ENCODE data around the gene SCFD1. TPM values are rescaled to one million over a fixed set of nuclear protein-coding genes. Genes with fewer than 3 reads are reported as not detected.
"Not testable (repeated sequence)": the region's sequence is repeated elsewhere in the genome, so short reads cannot be mapped to it uniquely, and the experiment has no call there.

Gene SCFD1
- total RNA-seq, 1 donor, result 42.3 TPM

- DNase-seq (ENCODE audit: low read depth in 2 of 3, low spot score in 2 of 3), result no peak
These were observed 14.9 kb upstream of the SCFD1 start for GRCh38 chr14:30607156-30607780.

- DNase-seq (ENCODE audit: low read depth in 2 of 3, low spot score in 2 of 3), result no peak
These were observed 13.5 kb upstream of the SCFD1 start for GRCh38 chr14:30608533-30609006.

DNA sequence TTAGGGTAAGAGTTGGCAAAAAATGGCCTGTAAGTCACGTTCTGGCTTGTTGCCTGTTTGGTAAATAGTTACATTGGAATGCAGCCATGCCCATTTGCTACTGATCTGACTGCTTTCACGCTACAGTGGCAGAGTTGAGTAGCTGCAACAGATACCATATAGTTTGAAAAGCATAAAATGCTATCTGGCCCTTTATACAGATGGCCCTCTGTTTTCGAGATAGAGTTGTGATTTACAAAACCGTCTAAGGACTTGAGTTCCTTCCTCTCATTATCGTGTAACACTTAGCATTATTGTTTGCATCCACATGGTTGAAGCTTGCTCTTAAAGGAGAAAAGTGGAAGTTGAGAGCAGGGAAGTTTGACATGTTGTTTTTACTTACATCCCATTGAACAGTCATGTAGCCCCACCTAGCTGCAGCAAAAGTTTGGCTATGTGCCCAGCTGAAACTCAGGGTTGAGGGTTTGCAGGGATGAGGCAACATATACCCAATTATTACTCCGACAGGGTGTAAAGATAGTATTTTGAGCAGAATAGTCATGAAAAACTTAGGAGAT, 11.3 kb upstream of the SCFD1 start:
- peak in 2 of 3 donors; percentile 73 to 87 for DNase-seq (ENCODE audit: low read depth in 2 of 3, low spot score in 2 of 3)

- no peak for DNase-seq (ENCODE audit: low read depth in 2 of 3, low spot score in 2 of 3)
These were observed 8.0 kb upstream of the SCFD1 start for GRCh38 chr14:30614155-30614554.

DNA sequence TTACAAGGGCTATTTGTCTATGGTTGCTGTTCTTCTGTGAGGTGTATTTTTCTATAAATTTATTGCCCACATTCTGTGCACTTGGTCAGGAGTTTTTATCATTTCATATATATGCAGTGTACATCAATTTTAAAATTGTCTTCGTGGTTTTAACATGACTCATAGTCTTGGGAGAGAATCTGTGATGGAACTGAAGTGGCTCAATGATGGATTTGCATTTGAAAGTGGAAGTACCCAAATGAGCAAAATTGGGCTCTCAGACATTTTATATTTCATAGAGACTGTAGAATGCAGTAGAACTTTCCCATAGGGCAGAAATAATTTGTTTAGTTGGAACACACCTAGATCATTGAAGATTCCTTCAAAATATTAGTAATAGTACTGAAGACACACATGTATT, 1.9 kb upstream of the SCFD1 start:
- peak in 2 of 3 donors; percentile 40 to 44 for DNase-seq (ENCODE audit: low read depth in 2 of 3, low spot score in 2 of 3)

- DNase-seq (ENCODE audit: low read depth in 2 of 3, low spot score in 2 of 3), result peak; percentile 7 to 30 (median 26)
These were observed 672 bp upstream of the SCFD1 start for GRCh38 chr14:30621354-30621939.

GRCh38 chr14:30623412-30624131, 1.5 kb downstream of the SCFD1 start:
- DNase-seq (ENCODE audit: low read depth in 2 of 3, low spot score in 2 of 3), result no peak

GRCh38 chr14:30624132-30624423, 2.0 kb downstream of the SCFD1 start:
- no peak for DNase-seq (ENCODE audit: low read depth in 2 of 3, low spot score in 2 of 3)

GRCh38 chr14:30625533-30625932, 3.4 kb downstream of the SCFD1 start:
- no peak for DNase-seq (ENCODE audit: low read depth in 2 of 3, low spot score in 2 of 3)

GRCh38 chr14:30629432-30629831, 7.3 kb downstream of the SCFD1 start:
- DNase-seq (ENCODE audit: low read depth in 2 of 3, low spot score in 2 of 3), result not testable (repeated sequence)

DNA sequence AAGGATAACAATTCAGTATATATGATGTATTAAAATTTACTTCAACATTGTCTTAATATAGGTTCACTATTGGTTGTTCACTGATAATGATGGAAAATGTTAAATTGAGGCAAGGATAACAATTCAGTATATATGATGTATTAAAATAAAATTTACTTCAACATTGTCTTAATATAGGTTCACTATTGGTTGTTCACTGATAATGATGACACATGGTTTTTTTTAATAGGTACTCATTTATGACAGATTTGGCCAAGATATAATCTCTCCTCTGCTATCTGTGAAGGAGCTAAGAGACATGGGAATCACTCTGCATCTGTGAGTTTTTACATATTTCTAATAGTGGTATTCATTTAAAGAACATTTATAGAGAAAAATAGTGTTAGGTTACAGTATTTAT, 8.1 kb downstream of the SCFD1 start:
- DNase-seq (ENCODE audit: low read depth in 2 of 3, low spot score in 2 of 3), result no peak

DNA sequence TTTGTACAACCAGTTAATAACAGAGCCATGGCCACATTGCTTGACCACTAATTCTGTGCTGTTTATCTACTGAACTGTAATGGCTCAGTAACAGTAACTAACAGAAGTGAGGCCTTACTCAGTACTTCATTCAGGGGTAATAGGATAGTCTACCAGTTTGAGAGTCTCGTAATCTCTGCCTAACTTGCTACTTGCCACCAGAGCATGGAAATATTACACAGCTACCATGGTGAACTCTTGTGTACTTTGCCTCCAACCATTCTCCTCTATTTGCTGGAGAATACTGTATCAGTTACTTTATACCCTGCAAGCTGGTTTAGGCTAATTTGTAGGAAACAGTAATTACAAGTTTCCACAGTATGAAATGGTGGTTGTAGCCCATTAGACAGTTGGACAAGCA, 10.6 kb downstream of the SCFD1 start:
- DNase-seq (ENCODE audit: low read depth in 2 of 3, low spot score in 2 of 3), result no peak

DNA sequence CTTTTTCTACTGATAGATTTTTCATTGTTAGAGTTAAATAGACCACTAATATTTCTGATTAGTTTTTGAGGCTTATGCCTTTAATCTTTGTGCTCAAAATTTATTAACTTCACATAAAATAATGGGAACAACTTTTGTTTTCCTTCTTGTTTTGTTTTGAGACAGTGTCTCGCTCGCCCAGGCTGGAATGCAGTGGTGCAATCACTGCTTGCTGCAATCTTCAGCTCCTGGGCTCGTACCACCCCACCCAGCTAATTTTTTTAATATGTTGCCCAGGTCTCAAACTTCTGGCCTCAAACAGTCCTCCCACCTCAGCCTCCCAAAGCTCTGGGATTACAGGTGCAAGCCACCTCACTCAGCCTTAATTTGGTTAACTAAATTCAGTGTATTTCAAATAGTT, 16.8 kb downstream of the SCFD1 start:
- no peak for DNase-seq (ENCODE audit: low read depth in 2 of 3, low spot score in 2 of 3)

DNA sequence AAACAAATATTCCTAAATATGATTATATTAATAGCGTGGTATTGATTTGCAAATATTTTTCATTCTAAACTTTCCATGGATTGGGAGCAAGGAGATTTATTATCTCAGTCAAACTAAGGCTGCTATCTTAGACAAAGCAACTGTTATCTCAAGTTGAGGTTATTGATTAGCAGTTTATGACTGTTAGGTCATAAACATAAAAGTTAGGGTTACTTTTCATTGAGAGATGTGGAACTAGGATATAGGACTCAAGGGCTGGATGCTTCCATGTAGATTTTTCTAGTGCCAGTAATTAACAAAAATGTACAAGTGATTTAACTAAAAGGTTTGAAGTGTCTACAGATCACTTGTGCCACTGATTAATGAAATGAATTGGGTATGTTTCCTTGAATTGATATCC, 19.1 kb downstream of the SCFD1 start:
- no peak for DNase-seq (ENCODE audit: low read depth in 2 of 3, low spot score in 2 of 3)

DNA sequence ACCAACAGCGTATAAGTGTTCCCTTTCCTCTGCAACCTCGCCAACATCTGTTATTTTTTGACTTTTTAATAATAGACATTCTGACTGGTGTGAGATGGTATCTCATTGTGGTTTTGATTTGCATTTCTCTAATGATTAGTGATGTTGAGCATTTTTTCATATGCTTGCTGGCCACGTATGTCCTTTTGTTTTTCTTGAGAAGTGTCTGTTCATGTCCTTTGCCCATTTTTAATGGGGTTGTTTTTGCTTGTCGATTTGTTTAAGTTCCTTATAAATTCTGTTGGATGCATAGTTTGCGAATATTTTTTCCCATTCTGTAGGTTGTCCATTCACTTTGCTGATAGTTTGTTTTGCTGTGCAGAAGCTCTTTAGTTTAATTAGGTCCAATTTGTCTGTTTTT, 22.3 kb downstream of the SCFD1 start:
- not testable (repeated sequence) for DNase-seq (ENCODE audit: low read depth in 2 of 3, low spot score in 2 of 3)

GRCh38 chr14:30645600-30645999, 23.5 kb downstream of the SCFD1 start:
- no peak for DNase-seq (ENCODE audit: low read depth in 2 of 3, low spot score in 2 of 3)

GRCh38 chr14:30648471-30648870, 26.4 kb downstream of the SCFD1 start:
- no peak for DNase-seq (ENCODE audit: low read depth in 2 of 3, low spot score in 2 of 3)

DNA sequence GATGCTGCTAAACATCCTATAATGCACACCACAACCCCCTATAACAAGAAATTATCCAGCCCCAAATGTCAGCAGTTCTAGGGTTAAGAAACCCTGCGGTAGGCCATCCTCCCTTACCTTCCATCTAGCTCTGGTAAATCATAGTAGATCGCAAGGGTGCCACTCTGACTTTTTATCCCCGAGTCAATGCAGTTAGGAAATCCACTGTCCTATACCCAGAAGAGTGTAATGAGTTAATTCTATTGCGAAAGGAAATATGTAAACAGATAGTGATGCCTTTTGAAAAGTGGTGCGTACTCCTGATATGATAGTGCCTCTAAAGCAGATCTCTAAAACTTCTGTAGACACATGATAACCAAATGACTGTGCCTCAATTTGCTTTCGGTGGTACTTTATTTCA, 29.8 kb downstream of the SCFD1 start:
- no peak for DNase-seq (ENCODE audit: low read depth in 2 of 3, low spot score in 2 of 3)

- DNase-seq (ENCODE audit: low read depth in 2 of 3, low spot score in 2 of 3), result no peak
These were observed 33.0 kb downstream of the SCFD1 start for GRCh38 chr14:30655124-30655523.

GRCh38 chr14:30655658-30656057, 33.5 kb downstream of the SCFD1 start:
- DNase-seq (ENCODE audit: low read depth in 2 of 3, low spot score in 2 of 3), result no peak

GRCh38 chr14:30656190-30656632, 34.1 kb downstream of the SCFD1 start:
- peak; percentile 23 to 47 (median 33) for DNase-seq (ENCODE audit: low read depth in 2 of 3, low spot score in 2 of 3)

GRCh38 chr14:30657050-30657449, 34.9 kb downstream of the SCFD1 start:
- no peak for DNase-seq (ENCODE audit: low read depth in 2 of 3, low spot score in 2 of 3)

Measured in hematopoietic multipotent progenitor cell (in vitro differentiated cells).